K562 (cell line): ENCODE data around the gene GBA2. TPM values are rescaled to one million over a fixed set of nuclear protein-coding genes. Genes with fewer than 3 reads are reported as not detected.

Experiments
- ADNP ChIP-seq: fragments of 200-800 bp; sonication (Bioruptor generic); IDR thresholded peaks from 2 replicates; pipeline ENCODE4 v1.6.1; 2016; ENCODE audit warnings: missing genetic modification characterization, missing compliant biosample characterization
- CAMTA2 ChIP-seq: fragments of 250-450 bp; sonication (Bioruptor Pico); conservative IDR thresholded peaks from 2 replicates; pipeline ENCODE4 v1.5.1; 2022
- CBFA2T2 ChIP-seq: fragments of 450-650 bp; conservative IDR thresholded peaks from 2 replicates; pipeline ENCODE4 v1.6.1; 2017; ENCODE audit warnings: mild to moderate bottlenecking
- DEAF1 ChIP-seq: fragments of 450-650 bp; formaldehyde crosslinking; IDR thresholded peaks from 2 replicates; pipeline ENCODE4 v1.4.0; 2020; ENCODE audit warnings: mild to moderate bottlenecking, moderate library complexity
- E2F3 ChIP-seq: fragments of 250-450 bp; sonication (Bioruptor Pico); IDR thresholded peaks from 2 replicates; pipeline ENCODE4 v1.4.0; 2020; ENCODE audit warnings: mild to moderate bottlenecking
- EP300 ChIP-seq: IDR thresholded peaks from 2 replicates; pipeline ENCODE4 v1.6.1; 2012; ENCODE audit warnings: low read length, improper control_type of control experiment
- FOXP4 ChIP-seq: sonication (generic); formaldehyde crosslinking; IDR thresholded peaks from 2 replicates; pipeline ENCODE4 v1.8.0; 2022; ENCODE audit warnings: mild to moderate bottlenecking, missing genetic modification reagents, borderline replicate concordance
- IRF1 ChIP-seq: sonication (generic); formaldehyde crosslinking; IDR thresholded peaks from 2 replicates; pipeline ENCODE4 v1.8.0; 2022; ENCODE audit warnings: missing genetic modification reagents, mild to moderate bottlenecking, borderline replicate concordance
- MTA1 ChIP-seq: fragments of 450-650 bp; IDR thresholded peaks from 2 replicates; pipeline ENCODE4 v1.6.1; 2017; ENCODE audit warnings: borderline replicate concordance
- NBN ChIP-seq: fragments of 450-650 bp; IDR thresholded peaks from 2 replicates; pipeline ENCODE4 v1.6.1; 2016; ENCODE audit warnings: low read depth, mild to moderate bottlenecking
- POLR3A ChIP-seq: IDR thresholded peaks from 2 replicates; pipeline ENCODE4 v1.6.1; 2011; ENCODE audit warnings: borderline replicate concordance, mild to moderate bottlenecking, moderate library complexity; ENCODE audit not compliant: insufficient read length, insufficient read depth; ENCODE audit errors: extremely low read depth
- RBM34 ChIP-seq: fragments of 200-400 bp; formaldehyde crosslinking; IDR thresholded peaks from 2 replicates; pipeline ENCODE4 v1.6.1; 2018; ENCODE audit warnings: low read length, borderline replicate concordance; ENCODE audit not compliant: insufficient read depth
- RBM39 ChIP-seq: fragments of 200-400 bp; formaldehyde crosslinking; optimal IDR thresholded peaks from 2 replicates; pipeline ENCODE3; 2018; ENCODE audit warnings: low read depth, low read length
- SAFB ChIP-seq: fragments of 200-400 bp; formaldehyde crosslinking; IDR thresholded peaks from 2 replicates; pipeline ENCODE4 v1.6.1; 2017; ENCODE audit warnings: low read depth, low read length, borderline replicate concordance
- SRF ChIP-seq, 2 experiments: fragments of 250-450, 450-650 bp in 1 of 2; sonication (Bioruptor Pico) in 1 of 2; sonication (generic) in 1 of 2; formaldehyde crosslinking; IDR thresholded peaks; 2 replicates each; pipeline versions ENCODE4 v1.5.0 to v1.5.1; 2020 to 2022; ENCODE audit warnings: mild to moderate bottlenecking in 1 of 2, missing genetic modification reagents in 1 of 2
- STAT6 ChIP-seq: sonication (generic); formaldehyde crosslinking; IDR thresholded peaks from 2 replicates; pipeline ENCODE4 v1.8.1; 2023; ENCODE audit warnings: mild to moderate bottlenecking, missing genetic modification reagents
- SUPT5H ChIP-seq: fragments of 450-650 bp; IDR thresholded peaks from 2 replicates; pipeline ENCODE4 v1.6.1; 2016
- THRAP3 ChIP-seq: fragments of 450-650 bp; IDR thresholded peaks from 2 replicates; pipeline ENCODE4 v1.6.1; 2016; ENCODE audit warnings: mild to moderate bottlenecking, inconsistent platforms, borderline replicate concordance
- ZNF282 ChIP-seq: sonication (generic); formaldehyde crosslinking; IDR thresholded peaks from 2 replicates; pipeline ENCODE4 v1.8.1; 2023; ENCODE audit warnings: missing genetic modification reagents
- ZNF644 ChIP-seq: fragments of 200-800 bp; sonication (Bioruptor generic); IDR thresholded peaks from 2 replicates; pipeline ENCODE4 v1.6.1; 2016; ENCODE audit warnings: low read depth, missing genetic modification characterization, missing compliant biosample characterization
- polyA plus RNA-seq, 8 experiments: library from polyadenylated mRNA; depleted of rRNA in 4 of 8; stranded (reverse) in 5 of 8; unstranded in 3 of 8; fragments of >200 nt; fragmentation: Nextera tagmentation in 2 of 8; fragmentation: Illumina TruSeq in 1 of 8; extraction: Ambion mirVana in 2 of 8; extraction: Trizol in 1 of 8; gene quantifications; 2 replicates each; pipeline versions ENCODE4 v1.2.1 to v1.2.3, GENCODE V29; 2011 to 2014; ENCODE audit warnings: inconsistent platforms in 1 of 8, missing spikeins in 1 of 8
- total RNA-seq, 7 experiments: library from RNA; depleted of rRNA in 6 of 7; stranded (reverse); fragments of >200 nt in 6 of 7; fragmentation: Illumina TruSeq in 2 of 7; extraction: Trizol in 2 of 7; gene quantifications; 2 replicates each; pipeline versions ENCODE4 v1.2.1 to v1.2.3, GENCODE V29; 2011 to 2021; ENCODE audit warnings: low replicate concordance in 1 of 7

The GBA2 gene
- total and polyA plus RNA-seq, 9 of the 15 experiments (the other 6 are each of a cell fraction or from before 2014, with no cell fraction given) = 14.1 to 60.4 (median 32.1) TPM

- TF ChIP-seq FOXP4 (CRISPR knock-in tag) (no peak), E2F3 (no peak), CBFA2T2 (peak; percentile 39), ZNF644 (tag) (no peak), SUPT5H (peak; percentile 62; the same call in 1 of the 2 replicates), STAT6 (CRISPR knock-in tag) (no peak), POLR3A (no peak), RBM34 (no peak), ZNF282 (CRISPR knock-in tag) (no peak), SAFB (no peak), RBM39 (no peak), DEAF1 (CRISPR knock-in tag) (no peak), MTA1 (0 out of 2 replicates have a peak, but pooled peaks have one; percentile 26), SRF (CRISPR knock-in tag; IDR thresholded peaks at IDR 0.05) (no peak), EP300 (peak; percentile 70), CAMTA2 (CRISPR knock-in tag) (no peak), NBN (no peak), ADNP (no peak), IRF1 (CRISPR knock-in tag) (no peak), THRAP3 (no peak)
Observed at GRCh38 chr9:35731415-35732184, 17.4 kb downstream of the GBA2 start (continued).
